IPS-18c (cell line): Measurements from ENCODE around the gene MTA3.
"Not testable (repeated sequence)": the region's sequence is repeated elsewhere in the genome, so short reads cannot be mapped to it uniquely, and the experiment has no call there.

ENCODE experiments used
- H3K4me3 ChIP-seq: 2 replicates; pipeline ENCODE4 v1.7.0; 2013; ENCODE audit warnings: low read depth, mild to moderate bottlenecking, low read length, moderate library complexity; ENCODE audit not compliant: insufficient read depth
- H3K9me3 ChIP-seq: one replicate; pipeline ENCODE4 v1.6.1; 2013; ENCODE audit warnings: mild to moderate bottlenecking, low read length, moderate library complexity; ENCODE audit not compliant: control insufficient read depth, insufficient read depth

The MTA3 gene

GRCh38 chr2:42560899-42561298, 7.5 kb upstream of the MTA3 start:
- no peak overlapping the region for H3K4me3 ChIP-seq
- no peaks in the 10 kb centered on the region for H3K9me3 ChIP-seq

GRCh38 chr2:42562474-42563144, 5.8 kb upstream of the MTA3 start:
- H3K9me3 ChIP-seq = no peaks in the 10 kb centered on the region

GRCh38 chr2:42566025-42566424, 2.4 kb upstream of the MTA3 start:
- Histone ChIP-seq H3K4me3 (no peak overlapping the region), H3K9me3 (peaks cover 2% of the 10 kb centered on the region)

More at GRCh38 chr2:42562474-42563144, 5.8 kb upstream of the MTA3 start:
- no peak overlapping the region for H3K4me3 ChIP-seq

GRCh38 chr2:42566837-42567321, 1.6 kb upstream of the MTA3 start:
- H3K9me3 ChIP-seq = peaks cover 2% of the 10 kb centered on the region
- H3K4me3 ChIP-seq = no peak overlapping the region

- peak overlapping the region; percentile 25; the same call in 1 of the 2 replicates for H3K4me3 ChIP-seq
- H3K9me3 ChIP-seq = peaks cover 2% of the 10 kb centered on the region
Measured at GRCh38 chr2:42567364-42567763, 1.1 kb upstream of the MTA3 start.

GRCh38 chr2:42567806-42568400, 529 bp upstream of the MTA3 start:
- peak overlapping the region; percentile 25; the same call in 1 of the 2 replicates for H3K4me3 ChIP-seq
- H3K9me3 ChIP-seq = peaks cover 2% of the 10 kb centered on the region

- Histone ChIP-seq H3K4me3 (peak overlapping the region; percentile 71), H3K9me3 (peaks cover 2% of the 10 kb centered on the region)
Measured at GRCh38 chr2:42569116-42569711, 782 bp downstream of the MTA3 start.

- peak overlapping the region; percentile 71 for H3K4me3 ChIP-seq
- peaks cover 2% of the 10 kb centered on the region for H3K9me3 ChIP-seq
Measured at GRCh38 chr2:42569883-42570282, 1.5 kb downstream of the MTA3 start.

- peaks cover 2% of the 10 kb centered on the region for H3K9me3 ChIP-seq
Measured at GRCh38 chr2:42572297-42573081, 4.1 kb downstream of the MTA3 start.

GRCh38 chr2:42573256-42573655, 4.8 kb downstream of the MTA3 start:
- Histone ChIP-seq H3K9me3 (peaks cover 2% of the 10 kb centered on the region), H3K4me3 (no peak overlapping the region)

More at GRCh38 chr2:42572297-42573081, 4.1 kb downstream of the MTA3 start:
- H3K4me3 ChIP-seq = no peak overlapping the region

- Histone ChIP-seq H3K4me3 (no peak overlapping the region), H3K9me3 (no peaks in the 10 kb centered on the region)
Measured at GRCh38 chr2:42575458-42576064, 7.1 kb downstream of the MTA3 start.

GRCh38 chr2:42578621-42579020, 10.2 kb downstream of the MTA3 start:
- Histone ChIP-seq H3K9me3 (no peaks in the 10 kb centered on the region), H3K4me3 (no peak overlapping the region)

- H3K9me3 ChIP-seq = no peaks in the 10 kb centered on the region
- no peak overlapping the region for H3K4me3 ChIP-seq
Measured at GRCh38 chr2:42581257-42581656, 12.8 kb downstream of the MTA3 start.

- H3K9me3 ChIP-seq, H3K4me3 ChIP-seq: not testable (repeated sequence)
Measured at GRCh38 chr2:42584628-42585027, 16.2 kb downstream of the MTA3 start.

GRCh38 chr2:42585779-42586178, 17.3 kb downstream of the MTA3 start:
- H3K4me3 ChIP-seq = no peak overlapping the region
- H3K9me3 ChIP-seq = no peaks in the 10 kb centered on the region

- Histone ChIP-seq H3K9me3 (no peaks in the 10 kb centered on the region), H3K4me3 (no peak overlapping the region)
Measured at GRCh38 chr2:42587526-42588117, 19.2 kb downstream of the MTA3 start.

- Histone ChIP-seq H3K4me3 (no peak overlapping the region), H3K9me3 (no peaks in the 10 kb centered on the region)
Measured at GRCh38 chr2:42588121-42588520, 19.7 kb downstream of the MTA3 start.
